HG03571 (cell line): Measurements from ENCODE around the gene CRYL1.

ENCODE experiments used
- ATAC-seq: cut with Tn5 transposase; IDR thresholded peaks from one replicate; pipeline ENCODE4 v1.9.1; 2021; ENCODE audit not compliant: unreplicated experiment

Gene CRYL1

DNA sequence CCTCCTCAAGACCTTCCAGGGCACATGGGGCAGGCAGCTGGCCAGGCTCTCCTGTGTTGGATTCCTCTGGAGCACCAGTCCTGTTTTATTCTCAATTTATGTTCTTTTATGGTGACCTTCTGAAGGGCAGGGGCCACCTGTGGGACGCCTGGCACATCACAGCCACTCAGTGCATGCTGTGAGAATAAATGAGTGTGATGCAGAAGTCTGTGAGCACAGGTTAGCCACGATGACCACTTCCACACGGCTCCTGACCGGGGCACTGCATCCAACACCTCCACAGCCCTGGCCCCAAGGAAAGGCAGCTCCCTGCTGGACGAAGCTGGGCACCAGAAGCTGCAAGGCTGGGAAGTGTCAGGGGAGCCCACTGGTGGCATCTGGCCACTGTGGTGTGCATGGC is 122.8 kb downstream of the CRYL1 start:
- ATAC-seq, result no peak

GRCh38 chr13:20401931-20402856 is 123.5 kb downstream of the CRYL1 start:
- ATAC-seq, result no peak

GRCh38 chr13:20401531-20401930 is 124.1 kb downstream of the CRYL1 start:
- ATAC-seq, result no peak

DNA sequence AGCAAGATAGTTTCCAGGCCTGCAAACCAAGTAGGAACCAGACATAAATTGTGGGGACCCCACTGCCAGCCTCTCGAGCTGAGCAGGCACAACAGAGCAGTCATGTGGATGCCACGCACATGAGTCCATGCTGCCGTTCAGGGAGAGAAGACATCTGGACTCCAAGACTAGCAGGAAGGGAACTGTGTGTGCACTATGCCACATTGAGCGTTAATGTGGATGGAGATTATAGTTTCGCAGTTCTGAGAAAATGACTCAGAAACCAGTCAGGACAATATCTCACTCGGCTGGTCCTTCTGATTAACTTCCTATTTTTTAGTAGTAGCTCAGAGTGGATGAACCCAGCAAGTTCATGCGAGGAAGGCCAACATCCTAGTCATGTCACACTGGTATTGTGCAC is 124.9 kb downstream of the CRYL1 start:
- ATAC-seq, result no peak

- ATAC-seq, result no peak
Observed at GRCh38 chr13:20399961-20400360, 125.7 kb downstream of the CRYL1 start.

DNA sequence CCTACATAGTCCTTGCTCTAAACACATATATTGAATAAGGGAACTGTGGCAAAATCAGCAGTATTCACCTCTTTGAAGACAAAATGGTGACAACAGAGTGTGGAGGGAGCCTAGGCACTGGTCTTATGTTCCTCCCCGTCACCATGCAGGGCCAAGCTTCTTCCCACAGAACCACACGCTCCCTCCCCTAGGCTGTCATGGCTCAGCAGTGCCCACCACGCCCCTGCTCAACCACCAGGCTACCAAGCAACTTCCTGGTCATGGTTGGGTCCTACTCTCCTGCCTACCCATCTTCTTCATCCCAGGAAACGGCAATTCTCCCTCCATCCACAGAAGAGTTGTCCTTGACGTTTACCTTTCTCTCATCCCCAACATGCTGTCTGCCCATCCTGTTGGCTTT is 126.1 kb downstream of the CRYL1 start:
- no peak for ATAC-seq

- ATAC-seq, result no peak
Observed at GRCh38 chr13:20398459-20398858, 127.2 kb downstream of the CRYL1 start.

- ATAC-seq, result no peak
Observed at GRCh38 chr13:20397896-20398295, 127.8 kb downstream of the CRYL1 start.

DNA sequence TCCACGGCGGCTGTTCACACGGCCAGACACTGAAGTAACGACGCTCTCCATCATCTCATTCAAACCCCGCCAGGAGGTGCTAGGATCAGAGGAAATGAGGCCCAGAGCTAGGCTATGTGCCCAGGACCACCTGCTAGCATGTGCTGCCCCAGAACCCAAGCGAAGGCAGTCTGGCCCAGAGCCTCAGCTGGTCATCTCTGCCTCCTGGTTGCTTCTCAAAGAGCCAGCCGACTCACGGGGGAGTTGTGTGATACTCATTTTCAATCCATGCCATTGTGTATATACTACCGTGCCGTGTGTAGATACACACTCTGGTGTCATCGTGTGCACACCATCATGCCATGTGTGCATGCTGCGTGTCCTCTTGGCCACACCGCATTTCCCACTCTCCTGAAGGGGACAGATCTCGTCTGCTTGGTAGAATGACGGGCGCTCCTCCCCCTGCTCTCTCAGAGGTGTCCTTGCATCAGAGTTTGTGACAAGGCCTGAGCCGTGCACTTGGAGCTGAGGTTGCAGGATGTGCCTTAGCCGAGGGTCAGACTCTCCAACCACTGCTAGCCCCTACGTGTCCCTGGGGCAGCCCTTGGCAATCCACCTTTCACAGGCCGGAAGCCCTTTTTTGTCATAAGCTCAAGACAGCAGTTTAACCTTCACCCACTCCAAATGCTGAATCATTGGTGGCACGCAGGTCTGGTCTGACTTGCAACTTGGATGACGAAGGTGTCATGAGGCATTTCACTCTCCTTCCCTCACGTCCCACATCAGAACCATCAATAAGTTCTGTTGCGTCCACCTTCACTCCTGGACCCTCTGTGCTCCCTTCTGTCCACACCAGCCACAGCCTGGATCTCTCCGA is 130.4 kb downstream of the CRYL1 start:
- no peak for ATAC-seq

- no peak for ATAC-seq
Observed at GRCh38 chr13:20394506-20394905, 131.2 kb downstream of the CRYL1 start.

DNA sequence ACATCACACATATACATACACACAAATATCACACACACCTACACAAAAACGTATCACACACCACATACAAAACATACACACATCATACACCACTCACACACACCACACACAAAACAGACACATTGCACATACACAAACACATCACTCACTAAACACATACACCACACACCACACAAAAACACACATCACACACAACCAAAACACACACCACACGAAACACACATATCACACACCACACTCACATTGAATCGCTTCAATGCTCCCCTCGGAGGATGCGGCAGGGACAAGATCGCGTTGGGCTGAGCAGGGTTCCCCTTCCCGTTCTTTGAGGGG is 131.5 kb downstream of the CRYL1 start:
- no peak for ATAC-seq

- no peak for ATAC-seq
Observed at GRCh38 chr13:20393273-20394168, 132.1 kb downstream of the CRYL1 start.

GRCh38 chr13:20392530-20392929 is 133.1 kb downstream of the CRYL1 start:
- ATAC-seq, result no peak

DNA sequence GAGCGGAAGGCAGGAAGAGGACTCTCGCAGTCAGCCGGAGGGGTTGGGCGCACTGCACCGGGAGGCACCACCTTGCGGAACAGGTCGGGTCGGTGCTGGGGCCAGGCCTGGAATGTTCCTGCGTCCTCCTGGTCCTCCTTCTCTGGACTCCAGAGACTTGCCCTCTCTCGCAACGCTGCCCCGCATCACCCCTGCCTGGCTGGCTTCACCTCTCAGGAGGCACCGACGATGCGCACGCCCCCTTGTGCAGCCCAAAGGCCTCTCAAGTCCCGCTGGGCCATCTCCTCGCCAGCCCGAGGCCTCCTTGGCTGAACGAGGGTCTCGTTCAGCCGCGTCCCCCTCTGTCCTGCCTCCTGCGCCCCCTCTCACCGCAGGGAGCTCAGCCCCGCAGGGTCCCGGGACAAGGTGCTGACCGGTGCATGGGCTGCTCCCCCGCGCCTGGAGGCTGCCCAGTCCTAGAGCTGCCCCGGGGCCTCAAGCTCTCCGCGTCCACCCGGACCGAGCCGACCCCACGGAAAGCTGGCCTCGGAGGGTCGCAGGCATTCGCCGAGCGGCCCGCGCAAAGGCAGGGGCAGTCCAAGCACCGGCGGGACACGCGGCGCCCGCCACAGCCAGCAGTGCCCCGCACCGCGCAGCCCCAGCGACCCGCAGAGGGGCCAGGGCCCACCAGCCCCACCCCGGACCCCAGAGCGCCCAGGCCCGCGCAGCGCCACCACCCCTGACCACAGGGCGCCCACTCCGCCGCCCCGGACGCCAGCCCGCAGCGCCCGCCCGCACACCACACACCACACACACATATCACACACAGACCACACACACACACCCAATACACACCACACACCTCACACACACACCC is 133.8 kb downstream of the CRYL1 start:
- ATAC-seq, result no peak

GRCh38 chr13:20390526-20391175 is 135.0 kb downstream of the CRYL1 start:
- no peak for ATAC-seq

DNA sequence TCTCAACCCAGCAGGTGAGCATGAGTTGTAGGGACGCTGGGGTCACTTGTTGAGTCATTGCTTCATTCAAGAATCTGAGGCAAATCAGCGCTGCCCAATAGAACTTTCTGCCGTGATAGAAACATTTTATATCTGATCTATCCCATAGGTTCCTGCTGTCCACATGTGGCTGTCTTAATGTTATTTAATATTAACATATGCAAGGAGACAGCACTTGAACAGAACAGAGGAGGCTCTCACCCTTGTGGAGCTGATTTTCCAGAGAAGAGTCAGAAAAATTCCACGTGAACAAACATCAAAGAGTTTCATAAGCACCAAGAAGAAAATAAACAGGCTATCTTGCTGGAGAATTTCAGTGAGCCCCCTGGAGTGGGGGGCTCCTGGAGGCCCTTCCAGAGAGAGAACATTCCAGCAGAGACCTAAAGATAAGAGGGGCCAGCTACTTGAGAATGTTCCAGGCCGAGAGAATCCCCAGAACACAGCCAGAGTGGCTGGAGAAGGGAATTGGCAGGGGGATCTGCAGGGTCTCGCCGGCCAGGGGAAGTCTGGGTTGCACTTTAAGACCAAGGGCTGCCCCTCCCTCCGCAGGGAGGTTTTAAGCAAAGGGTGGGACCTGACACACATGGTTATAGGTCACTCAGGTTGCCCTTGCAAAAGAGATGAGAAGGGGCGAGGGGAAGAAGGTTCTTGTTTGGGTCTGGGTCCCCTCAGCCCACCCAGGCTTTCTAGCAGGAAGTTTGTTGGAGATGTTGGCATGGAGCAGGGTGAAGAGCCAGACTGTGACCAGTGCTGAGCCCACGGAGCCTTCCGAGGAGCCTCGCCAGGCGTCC is 135.7 kb downstream of the CRYL1 start:
- ATAC-seq, result no peak

DNA sequence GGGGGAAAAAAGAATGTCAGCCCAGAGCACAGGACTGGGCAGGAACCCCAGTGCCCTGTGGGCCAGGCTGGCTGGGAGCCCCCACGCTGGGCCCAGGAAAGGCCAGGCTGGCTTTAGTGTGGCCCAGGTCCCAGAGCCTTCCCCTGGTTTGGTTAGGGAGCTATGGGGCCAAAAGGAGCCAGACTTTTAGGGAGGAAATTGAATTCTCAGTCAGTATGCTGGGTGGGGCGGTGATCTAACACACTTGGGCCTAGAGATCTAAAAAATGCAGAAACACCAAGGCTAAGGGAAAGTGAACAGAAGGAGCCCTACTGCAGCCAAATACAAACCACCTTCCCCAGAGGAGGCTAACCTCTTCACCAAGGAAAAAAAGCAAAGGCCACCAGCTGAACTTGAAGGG is 137.5 kb downstream of the CRYL1 start:
- no peak for ATAC-seq

- ATAC-seq, result no peak
Observed at GRCh38 chr13:20387441-20387971, 138.2 kb downstream of the CRYL1 start.

- ATAC-seq, result no peak
Observed at GRCh38 chr13:20387006-20387405, 138.7 kb downstream of the CRYL1 start.
